ENCODE measurements around the gene STX16. TPM values are rescaled to one million over a fixed set of nuclear protein-coding genes. Genes with fewer than 3 reads are reported as not detected.
A peak's percentile ranks its signal among the peaks of the same experiment; 100 is the strongest.

STX16 gene
- total RNA-seq, 1 experiment from 2014 or later: 30.4 TPM

DNA sequence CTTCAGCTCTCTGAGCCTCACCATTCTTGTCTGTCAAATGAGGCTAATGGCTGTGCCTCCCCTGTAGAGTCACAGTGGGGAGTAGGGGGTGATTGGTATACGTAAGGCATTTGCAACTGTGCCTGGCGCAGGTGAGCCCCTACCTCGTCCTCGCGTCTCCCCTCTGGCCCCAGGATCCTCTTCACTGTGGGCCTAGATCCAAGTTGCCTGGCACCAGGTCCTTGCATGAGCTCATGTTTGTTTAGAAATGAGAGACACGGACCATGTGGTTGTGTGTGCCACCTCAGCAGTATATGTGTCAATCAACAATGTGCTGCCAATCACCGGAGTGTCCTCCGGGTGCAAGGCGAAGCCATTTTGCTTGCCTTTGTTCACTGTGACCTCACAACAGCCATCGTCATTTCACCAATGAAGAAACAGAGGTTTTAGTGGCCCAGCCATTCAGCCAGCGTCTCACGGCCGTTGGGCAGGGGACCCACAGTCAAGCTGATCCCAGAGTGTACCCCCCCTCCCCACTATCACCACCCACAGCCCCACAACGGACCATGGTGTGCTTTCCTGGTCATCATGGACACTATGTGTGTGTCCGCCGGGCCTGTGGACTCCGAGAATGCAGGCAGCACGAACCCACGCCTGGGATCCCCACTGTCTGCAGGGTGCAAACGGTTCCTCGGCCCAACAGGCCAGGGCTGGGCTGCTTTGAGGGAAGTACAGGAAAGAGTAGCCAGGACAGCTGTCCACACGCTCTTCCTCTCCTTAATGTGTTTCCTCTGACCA is 35.9 kb upstream of the STX16 start:
- Histone ChIP-seq H3K36me3 (no peaks in the 10 kb centered on the region), H3K9me3 (no peaks in the 10 kb centered on the region), H3K27me3 (no peaks in the 10 kb centered on the region), H3K4me3 (no peak overlapping the region)
- DNase-seq: no peak

DNA sequence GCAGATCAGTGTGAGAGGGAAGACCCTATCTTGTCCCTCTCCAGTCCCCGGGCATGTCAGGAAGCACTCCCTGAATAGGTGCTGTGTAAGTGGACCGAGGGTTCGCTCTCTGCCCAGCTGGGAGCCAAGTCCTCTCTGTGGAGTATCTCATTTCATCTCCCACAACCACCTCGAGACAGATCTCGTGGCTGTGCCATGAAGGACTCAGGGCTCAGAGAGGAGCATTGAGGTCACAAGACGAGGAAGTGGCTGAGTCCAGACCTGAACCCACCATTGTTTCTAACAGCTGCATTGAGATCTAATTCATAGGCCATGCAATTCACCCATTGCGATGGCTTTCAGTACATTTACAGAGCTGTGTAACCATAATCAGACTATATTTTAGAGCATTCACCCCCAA is 34.7 kb upstream of the STX16 start:
- H3K9me3 ChIP-seq: no peaks in the 10 kb centered on the region
- no peaks in the 10 kb centered on the region for H3K36me3 ChIP-seq
- DNase-seq: no peak
- H3K27me3 ChIP-seq: no peaks in the 10 kb centered on the region
- no peak overlapping the region for H3K4me3 ChIP-seq

DNA sequence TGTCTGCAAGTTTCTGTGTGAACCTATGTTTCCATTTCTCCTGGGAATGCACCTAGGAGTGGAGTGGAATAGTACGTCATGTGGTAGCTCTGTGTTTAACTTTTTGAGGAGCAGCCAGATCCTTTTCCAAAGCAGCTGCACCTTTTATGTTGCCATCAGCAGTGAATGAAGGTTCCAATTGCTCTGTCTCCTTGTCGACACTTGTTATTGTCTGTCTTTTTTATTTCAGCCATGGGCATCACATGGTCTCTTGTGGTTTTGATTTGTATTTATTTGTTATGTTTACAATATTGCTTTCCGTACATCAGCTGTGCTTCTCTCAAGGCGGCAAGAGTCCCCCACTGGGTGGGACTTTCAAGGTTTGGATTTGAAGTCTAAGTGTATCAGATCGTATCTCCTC is 33.9 kb upstream of the STX16 start:
- no peaks in the 10 kb centered on the region for H3K9me3 ChIP-seq
- no peak overlapping the region for H3K4me3 ChIP-seq
- no peaks in the 10 kb centered on the region for H3K36me3 ChIP-seq
- no peak for DNase-seq
- H3K27me3 ChIP-seq: no peaks in the 10 kb centered on the region

DNA sequence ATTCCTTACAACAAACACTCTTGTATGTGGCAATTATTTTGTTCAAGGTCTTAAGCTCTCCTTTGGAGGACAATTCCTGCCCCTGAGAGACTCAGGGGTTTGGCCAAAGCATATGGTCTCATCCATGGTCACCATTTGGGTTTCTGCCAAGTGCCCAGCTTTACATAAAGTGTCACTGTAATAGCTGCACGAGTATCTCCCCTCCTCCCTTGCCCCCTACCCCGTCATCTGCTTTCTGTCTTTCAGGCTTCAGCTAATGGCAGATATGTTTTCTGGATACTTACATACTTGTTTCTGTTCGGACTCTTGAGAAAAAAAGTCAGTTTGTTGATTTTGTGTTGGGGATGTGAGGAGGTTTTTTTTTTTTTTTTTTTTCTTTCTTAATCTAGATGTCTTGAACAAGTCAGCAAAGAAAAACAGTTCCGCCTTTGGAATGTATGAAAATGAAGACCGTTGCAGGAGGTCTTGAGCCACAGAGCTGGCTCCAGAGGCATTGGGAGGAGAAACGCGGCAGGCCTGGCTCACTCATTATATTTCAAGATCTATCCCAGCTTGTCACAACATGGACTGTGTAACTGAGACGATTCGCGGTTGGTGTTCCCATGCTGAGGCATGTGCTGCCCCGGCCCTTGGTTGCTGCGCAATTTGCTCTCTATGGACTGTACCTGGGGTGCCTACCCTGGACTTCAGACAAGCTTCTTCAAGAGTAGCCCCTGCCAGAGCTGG is 32.6 kb upstream of the STX16 start:
- no peak for DNase-seq
- Histone ChIP-seq H3K4me3 (no peak overlapping the region), H3K9me3 (no peaks in the 10 kb centered on the region; the same call in 1 of the 2 replicates), H3K27me3 (no peaks in the 10 kb centered on the region), H3K36me3 (no peaks in the 10 kb centered on the region)

DNA sequence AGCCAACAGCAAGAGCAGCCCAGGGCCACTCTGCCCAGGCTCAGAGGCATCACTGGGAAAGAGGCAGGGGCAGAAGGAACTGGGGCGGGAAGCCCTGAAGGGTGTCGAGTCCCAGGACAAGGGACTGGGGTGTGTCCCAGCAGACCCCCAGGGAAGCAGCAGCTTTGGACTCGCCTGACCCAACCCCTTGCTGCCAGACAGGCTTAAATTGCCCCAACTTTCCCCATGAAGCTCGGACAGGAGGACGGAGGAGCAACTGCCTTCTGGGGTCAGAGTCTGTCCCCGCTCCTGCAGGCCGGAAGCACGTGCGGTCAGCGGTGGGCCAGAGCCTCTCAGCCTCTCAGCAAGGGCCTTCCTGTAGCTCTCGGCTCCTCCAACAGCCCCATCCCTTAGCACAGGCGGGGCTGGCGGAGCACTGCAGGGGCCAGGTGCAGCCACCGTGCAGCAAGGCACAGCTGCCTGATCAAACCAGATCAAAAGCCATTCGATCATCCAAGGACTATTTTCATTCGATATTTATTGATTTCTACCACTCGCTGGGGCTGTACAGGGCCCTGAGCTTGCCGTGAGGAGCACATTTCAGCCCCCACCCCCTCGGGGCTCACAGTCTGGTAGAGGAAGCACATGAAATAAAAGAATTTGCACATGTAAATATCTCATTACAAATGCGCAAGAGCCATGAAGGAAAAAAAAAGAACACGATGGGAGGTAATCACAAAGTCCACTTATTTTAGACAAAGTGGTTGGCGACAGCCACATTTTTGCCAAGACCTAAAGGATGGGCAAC is 31.8 kb upstream of the STX16 start:
- Histone ChIP-seq H3K4me3 (no peak overlapping the region), H3K36me3 (no peaks in the 10 kb centered on the region), H3K27me3 (no peaks in the 10 kb centered on the region), H3K9me3 (no peaks in the 10 kb centered on the region; the same call in 1 of the 2 replicates)
- no peak for DNase-seq

DNA sequence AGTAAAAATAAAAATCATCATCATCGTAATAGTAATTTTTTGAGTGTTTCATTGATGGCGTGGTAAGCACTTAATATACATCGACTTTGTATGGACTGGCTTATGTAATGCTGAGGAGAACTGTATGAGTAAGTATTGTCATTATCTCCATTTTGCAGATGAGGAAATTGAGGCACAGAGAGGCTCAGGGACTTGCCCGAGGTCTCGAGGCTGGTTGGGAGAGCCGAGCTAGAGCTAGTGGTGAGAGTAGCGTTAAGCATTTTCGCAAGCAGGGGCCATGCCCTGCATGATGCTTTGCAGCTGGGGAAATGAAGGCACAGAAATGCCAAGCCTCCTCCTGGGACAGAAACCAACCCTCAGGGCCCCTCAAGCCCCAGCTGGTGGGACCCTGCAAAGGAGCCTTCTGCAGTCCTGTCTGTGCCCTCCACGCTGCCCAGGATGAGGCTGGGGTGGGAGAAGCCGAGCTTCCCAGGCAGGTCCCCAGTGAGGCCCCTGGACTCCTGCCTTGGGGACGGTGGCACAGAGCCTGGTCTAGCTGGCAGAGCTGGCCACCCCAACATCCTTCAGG is 31.1 kb upstream of the STX16 start:
- no peaks in the 10 kb centered on the region for H3K27me3 ChIP-seq
- no peaks in the 10 kb centered on the region; the same call in 1 of the 2 replicates for H3K9me3 ChIP-seq
- no peak for DNase-seq
- H3K4me3 ChIP-seq: no peak overlapping the region
- H3K36me3 ChIP-seq: no peaks in the 10 kb centered on the region

DNA sequence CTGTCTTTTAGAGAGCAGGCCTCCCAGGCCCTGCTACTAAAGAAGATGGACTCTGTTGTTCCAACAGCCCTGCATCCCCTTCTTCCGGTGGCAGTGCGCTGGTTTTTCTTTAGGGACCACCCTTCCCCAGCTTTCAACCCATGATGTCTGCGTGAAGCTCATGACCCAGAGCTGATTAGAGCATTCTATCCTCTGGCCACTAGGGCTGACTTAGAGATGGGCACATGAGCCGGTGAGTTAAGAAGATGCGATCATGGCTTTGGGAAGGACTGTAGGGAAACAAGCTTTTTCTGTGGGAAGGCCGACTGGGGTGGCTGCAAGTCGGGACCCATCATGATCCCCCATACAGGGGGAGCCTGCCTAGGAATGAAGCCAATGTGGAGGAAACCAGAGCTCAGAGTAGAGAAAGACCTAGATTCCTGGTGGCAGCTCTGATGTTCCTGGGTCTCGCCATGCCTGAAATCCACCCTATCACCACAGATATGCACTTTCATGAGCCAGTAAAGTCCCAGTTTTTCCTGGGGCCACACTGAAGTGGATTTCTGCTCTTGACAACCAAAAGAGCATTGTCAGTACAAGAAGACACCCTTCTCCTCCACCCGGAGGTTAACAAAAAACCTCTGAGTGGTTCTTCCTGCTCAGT is 29.1 kb upstream of the STX16 start:
- Histone ChIP-seq H3K9me3 (no peaks in the 10 kb centered on the region; the same call in 1 of the 2 replicates), H3K4me3 (no peak overlapping the region), H3K27me3 (no peaks in the 10 kb centered on the region), H3K36me3 (no peaks in the 10 kb centered on the region)
- DNase-seq: no peak

DNA sequence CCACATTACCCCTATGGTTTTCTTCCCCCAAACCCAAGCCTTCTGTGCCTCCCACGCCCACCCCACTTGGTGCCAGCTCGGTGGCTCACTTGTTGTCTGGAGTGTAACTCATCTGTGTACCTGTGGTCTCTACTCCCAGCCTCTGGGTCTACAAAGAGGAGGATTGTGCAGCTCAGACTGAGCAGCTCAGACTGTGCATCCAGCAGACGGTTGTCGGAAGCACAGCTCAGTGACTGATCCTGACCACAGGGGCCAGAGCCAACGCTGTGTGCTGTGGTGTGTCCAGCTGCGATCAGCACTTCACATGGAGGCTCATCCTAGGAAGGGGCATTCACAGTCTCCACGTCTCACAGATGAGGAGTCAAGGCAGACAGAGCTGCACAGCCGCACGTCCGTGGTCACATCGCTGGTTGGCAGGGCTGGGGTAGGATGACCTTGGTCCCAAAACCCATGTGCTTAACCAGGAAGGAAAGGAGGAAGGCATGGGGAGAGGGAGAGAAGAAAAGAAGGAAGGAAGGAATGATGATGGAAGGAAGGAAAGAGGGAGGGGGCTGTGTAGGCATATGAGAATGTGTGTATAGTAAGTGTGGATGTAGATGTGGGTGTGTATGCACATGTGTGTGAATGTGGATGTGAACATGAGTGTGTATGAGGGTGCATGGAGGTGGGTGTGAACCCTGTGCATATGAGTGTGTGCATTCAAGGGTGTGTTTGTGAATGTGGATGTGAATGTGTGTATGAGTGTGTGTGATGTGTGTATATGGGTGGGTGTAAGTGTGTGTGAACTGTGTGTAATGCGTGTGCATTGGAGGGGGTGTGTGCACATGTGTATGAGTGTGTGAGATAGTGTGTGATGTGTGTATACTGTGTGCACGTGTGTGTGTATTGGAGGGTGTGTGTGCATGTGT is 28.2 kb upstream of the STX16 start:
- peak; percentile 80 for DNase-seq
- H3K4me3 ChIP-seq: no peak overlapping the region
- H3K27me3 ChIP-seq: no peaks in the 10 kb centered on the region
- H3K36me3 ChIP-seq: no peaks in the 10 kb centered on the region
- H3K9me3 ChIP-seq: no peaks in the 10 kb centered on the region; the same call in 1 of the 2 replicates

DNA sequence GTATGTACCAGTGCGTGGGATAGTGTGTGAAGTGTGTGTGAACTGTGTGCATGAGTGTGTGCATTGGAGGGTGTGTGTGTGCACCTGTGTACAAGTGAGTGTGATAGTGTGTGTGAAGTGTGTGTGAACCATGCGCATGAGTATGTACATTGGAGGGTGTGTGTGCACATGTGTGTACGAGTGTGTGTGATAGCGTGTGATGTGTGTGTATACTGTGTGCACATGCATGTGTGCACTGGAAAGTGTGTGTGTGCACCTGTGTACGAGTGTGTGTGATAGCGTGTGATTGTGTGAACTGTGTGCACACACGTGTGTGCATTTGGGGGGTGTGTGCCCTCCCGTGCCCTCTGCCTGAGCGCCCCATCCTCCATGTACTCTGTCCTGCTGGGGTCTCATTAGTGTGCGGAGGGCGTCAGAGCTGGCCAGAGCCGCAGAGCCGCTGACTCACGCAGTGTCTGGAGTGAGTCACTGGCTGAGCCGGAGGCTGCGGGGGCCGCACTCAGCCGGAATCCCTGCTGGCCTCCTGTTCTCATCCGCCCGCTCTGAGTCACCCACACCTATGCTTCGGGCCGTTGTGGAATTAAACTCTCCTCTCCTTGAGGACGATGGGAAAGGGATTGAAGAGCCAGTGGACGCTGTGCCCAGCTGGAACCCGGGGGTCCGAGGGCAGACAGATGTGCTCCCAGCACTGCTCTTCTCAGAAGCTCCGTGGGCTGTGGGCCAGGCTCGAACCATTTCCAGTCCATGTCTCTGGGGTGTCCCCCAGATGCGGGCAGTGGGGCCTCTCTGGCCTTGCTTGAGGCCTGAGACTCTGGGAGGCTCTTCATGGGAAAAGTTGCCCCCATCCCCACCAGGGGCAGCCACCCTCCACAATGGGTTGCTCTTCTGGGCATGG is 27.3 kb upstream of the STX16 start:
- no peaks in the 10 kb centered on the region for H3K36me3 ChIP-seq
- no peak overlapping the region for H3K4me3 ChIP-seq
- H3K27me3 ChIP-seq: no peaks in the 10 kb centered on the region
- no peaks in the 10 kb centered on the region; the same call in 1 of the 2 replicates for H3K9me3 ChIP-seq
- peak; percentile 97 for DNase-seq

DNA sequence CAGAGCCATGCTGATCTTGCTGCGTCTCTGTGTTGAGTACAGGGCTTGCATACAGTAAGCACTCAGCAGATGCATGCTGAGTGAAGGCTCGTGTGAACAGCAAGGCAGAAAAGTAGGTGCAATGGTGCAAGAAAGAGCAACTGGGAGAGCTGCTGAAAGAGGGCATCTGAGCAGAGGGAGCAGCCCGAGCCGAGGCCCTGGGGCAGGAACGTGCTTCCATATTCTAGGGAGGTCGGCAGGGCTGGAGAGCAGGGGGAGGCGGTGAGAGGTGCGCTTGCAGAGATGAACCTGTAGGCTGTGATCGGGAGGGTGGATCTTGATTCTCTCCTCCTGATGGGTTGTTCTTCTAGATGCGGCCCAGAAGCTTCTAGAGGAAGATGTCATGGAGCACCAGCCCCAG is 26.4 kb upstream of the STX16 start:
- no peaks in the 10 kb centered on the region for H3K36me3 ChIP-seq

DNA sequence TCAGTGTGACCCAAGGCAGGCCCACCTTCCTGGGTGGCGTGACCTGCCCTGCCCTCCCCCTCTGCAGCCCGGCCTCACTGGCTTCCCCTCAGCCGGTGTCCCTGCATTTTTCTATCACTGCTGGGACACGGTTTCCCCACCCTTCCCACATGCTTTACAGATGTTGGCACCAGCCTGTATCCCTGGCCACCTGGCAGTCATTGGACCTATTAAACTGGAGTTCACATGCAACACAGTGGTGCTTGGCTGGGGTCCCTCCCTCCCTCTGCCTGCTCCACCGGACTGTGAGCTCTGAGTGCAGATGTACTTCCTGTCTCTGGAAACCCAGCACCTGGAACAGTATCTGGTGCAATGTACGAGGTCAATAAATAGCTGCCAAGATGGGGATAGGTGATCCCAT is 25.5 kb upstream of the STX16 start:
- Histone ChIP-seq H3K36me3 (no peaks in the 10 kb centered on the region), H3K27me3 (no peaks in the 10 kb centered on the region), H3K9me3 (no peaks in the 10 kb centered on the region; the same call in 1 of the 2 replicates), H3K4me3 (no peak overlapping the region)
- peak; percentile 28 for DNase-seq

More for the DNA sequence above, 26.4 kb upstream of the STX16 start:
- no peaks in the 10 kb centered on the region; the same call in 1 of the 2 replicates for H3K9me3 ChIP-seq
- no peak for DNase-seq
- H3K27me3 ChIP-seq: no peaks in the 10 kb centered on the region
- no peak overlapping the region for H3K4me3 ChIP-seq

DNA sequence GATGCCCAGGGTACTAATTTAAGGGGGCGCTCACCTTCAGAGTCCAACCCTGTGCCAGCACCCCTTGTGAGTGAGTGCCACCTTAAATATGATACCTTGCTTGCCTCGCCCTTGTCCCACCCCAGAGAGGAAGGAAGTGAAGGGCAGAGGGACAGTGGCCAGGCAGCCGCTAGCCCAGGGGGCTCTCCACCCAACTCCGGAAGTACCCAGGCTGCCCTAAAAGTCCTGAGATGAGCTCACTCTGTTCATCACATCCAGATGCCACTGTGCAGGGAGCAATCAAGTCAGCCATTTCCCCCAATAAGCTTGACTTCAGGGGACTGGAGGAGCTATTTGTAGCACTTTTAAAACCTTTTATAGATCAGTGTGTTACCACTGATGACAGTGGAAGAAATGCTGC is 25.0 kb upstream of the STX16 start:
- no peak for DNase-seq

DNA sequence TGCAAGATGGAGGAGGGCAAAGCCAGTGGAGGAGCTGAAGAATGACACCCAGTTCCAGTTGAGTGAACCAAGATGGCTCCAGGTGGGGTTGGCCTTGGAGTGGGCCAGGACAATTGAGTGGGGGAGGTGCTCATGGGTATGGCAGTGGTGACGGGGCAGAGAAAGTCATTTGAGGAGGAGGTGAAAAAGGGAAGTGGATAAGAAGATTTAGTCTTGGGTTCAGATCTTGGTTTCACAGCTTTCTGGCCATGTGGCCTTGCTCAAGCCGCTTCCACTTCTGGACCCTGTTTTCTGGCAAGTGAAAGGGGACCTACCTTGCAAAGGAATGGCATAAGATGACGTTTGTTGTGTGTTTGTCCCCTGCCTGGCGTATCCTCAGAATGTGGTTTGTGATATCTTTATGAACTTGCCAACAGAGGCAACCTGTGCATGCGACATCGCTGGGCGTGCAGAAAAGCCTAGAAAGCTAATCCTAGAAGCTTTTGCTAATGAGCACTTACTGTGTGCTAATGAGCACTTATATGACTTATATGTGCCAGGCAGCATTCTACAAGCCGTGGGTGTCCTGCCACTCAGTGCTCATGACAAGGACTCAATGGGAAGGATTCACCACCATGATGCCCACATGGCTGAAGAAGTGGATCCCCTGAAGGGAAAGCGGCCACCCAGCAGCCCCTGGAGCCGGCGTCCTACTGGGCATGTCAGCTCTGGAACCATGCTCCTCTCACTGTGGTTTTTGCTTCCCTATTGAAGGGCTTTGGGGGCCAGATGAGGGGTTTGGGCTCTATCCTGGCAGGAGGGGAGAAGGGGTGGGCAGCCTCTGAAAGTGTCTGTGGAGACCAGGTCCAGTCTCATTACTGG is 23.6 kb upstream of the STX16 start:
- no peak for DNase-seq

More for the DNA sequence above, 25.0 kb upstream of the STX16 start:
- Histone ChIP-seq H3K4me3 (no peak overlapping the region), H3K27me3 (no peaks in the 10 kb centered on the region), H3K36me3 (no peaks in the 10 kb centered on the region), H3K9me3 (no peaks in the 10 kb centered on the region; the same call in 1 of the 2 replicates)

More for the DNA sequence above, 23.6 kb upstream of the STX16 start:
- no peak overlapping the region for H3K4me3 ChIP-seq
- H3K9me3 ChIP-seq: no peaks in the 10 kb centered on the region; the same call in 1 of the 2 replicates
- H3K36me3 ChIP-seq: no peaks in the 10 kb centered on the region
- no peaks in the 10 kb centered on the region for H3K27me3 ChIP-seq
